Testis (tissue), 2 donors: ENCODE data around the gene SLAMF1.

Experiments
- CTCF ChIP-seq, 3 experiments: fragments of 450-650 bp in 2 of 3; fragments of 200-600 bp in 1 of 3; sonication (generic) in 1 of 3; IDR thresholded peaks; one replicate each; pipeline ENCODE4 v1.5.1; 2016 to 2019; ENCODE audit warnings: antibody characterized with exemption in 3 of 3, mild to moderate bottlenecking in 2 of 3, moderate library complexity in 1 of 3
- POLR2A ChIP-seq: fragments of 450-650 bp; IDR thresholded peaks from one replicate; pipeline ENCODE4 v1.6.1; 2017; ENCODE audit warnings: antibody characterized with exemption, mild to moderate bottlenecking, moderate library complexity

GRCh38 chr1:160614410-160614809 lies 32.4 kb downstream of the SLAMF1 start:
- TF ChIP-seq CTCF (IDR thresholded peaks at IDR 0.05) (no peak), POLR2A (no peak)
